22Rv1 (cell line): ENCODE results near the gene GARIN5B.
"Not testable (repeated sequence)": the region's sequence is repeated elsewhere in the genome, so short reads cannot be mapped to it uniquely, and the experiment has no call there.

Source experiments
- CTCF ChIP-seq: fragments of 450-650 bp; IDR thresholded peaks from 2 replicates; pipeline ENCODE4 v1.5.1; 2017; ENCODE audit warnings: mild to moderate bottlenecking
- ZFX ChIP-seq: fragments of 450-650 bp; IDR thresholded peaks from 2 replicates; pipeline ENCODE4 v1.6.1; 2017; ENCODE audit warnings: antibody characterized with exemption, borderline replicate concordance

- not testable (repeated sequence) for TF ChIP-seq CTCF, ZFX
Measured at GRCh38 chr19:55329791-55330190, 33.3 kb downstream of the GARIN5B start.
